GM21723 (cell line): ENCODE measurements around the gene FN3KRP.

Experiments
- ATAC-seq: cut with Tn5 transposase; IDR thresholded peaks from one replicate; pipeline ENCODE4 v1.9.1; 2021; ENCODE audit warnings: mild to moderate bottlenecking, moderate library complexity; ENCODE audit not compliant: unreplicated experiment

FN3KRP gene

GRCh38 chr17:82716203-82717010 is at the start of gene FN3KRP:
Gene FN3KRP (plus strand): TSS chr17:82716706. CDS start chr17:82716756, 50 bp downstream.
- peak; percentile 66 for ATAC-seq

GRCh38 chr17:82666931-82667667 is 49.4 kb upstream of the FN3KRP start:
- no peak for ATAC-seq

- no peak for ATAC-seq
These were observed 48.9 kb upstream of the FN3KRP start for GRCh38 chr17:82667668-82668000.

GRCh38 chr17:82668024-82668630 is 48.4 kb upstream of the FN3KRP start:
- no peak for ATAC-seq

GRCh38 chr17:82668631-82669099 is 47.8 kb upstream of the FN3KRP start:
- ATAC-seq = no peak

GRCh38 chr17:82670661-82671450 is 45.6 kb upstream of the FN3KRP start:
- no peak for ATAC-seq

- no peak for ATAC-seq
These were observed 41.6 kb upstream of the FN3KRP start for GRCh38 chr17:82674656-82675475.

- ATAC-seq = no peak
These were observed 40.8 kb upstream of the FN3KRP start for GRCh38 chr17:82675476-82676245.

- no peak for ATAC-seq
These were observed 39.1 kb upstream of the FN3KRP start for GRCh38 chr17:82677353-82677925.

GRCh38 chr17:82678265-82678891 is 38.1 kb upstream of the FN3KRP start:
- ATAC-seq = no peak

- no peak for ATAC-seq
These were observed 36.7 kb upstream of the FN3KRP start for GRCh38 chr17:82679586-82680465.

- ATAC-seq = no peak
These were observed 35.0 kb upstream of the FN3KRP start for GRCh38 chr17:82681547-82681946.

GRCh38 chr17:82683534-82683933 is 33.0 kb upstream of the FN3KRP start:
- ATAC-seq = no peak

GRCh38 chr17:82684228-82684841 is 32.2 kb upstream of the FN3KRP start:
- ATAC-seq = no peak

GRCh38 chr17:82685291-82685690 is 31.2 kb upstream of the FN3KRP start:
- ATAC-seq = no peak

- no peak for ATAC-seq
These were observed 29.9 kb upstream of the FN3KRP start for GRCh38 chr17:82686366-82687324.
